ENCODE results near the gene TMEM141. TPM values are rescaled to one million over a fixed set of nuclear protein-coding genes. Genes with fewer than 3 reads are reported as not detected.
"Not testable (repeated sequence)": the region's sequence is repeated elsewhere in the genome, so short reads cannot be mapped to it uniquely, and the experiment has no call there.

Gene TMEM141
- total RNA-seq, 1 donor from 2014 or later, result 66.7 TPM

DNA sequence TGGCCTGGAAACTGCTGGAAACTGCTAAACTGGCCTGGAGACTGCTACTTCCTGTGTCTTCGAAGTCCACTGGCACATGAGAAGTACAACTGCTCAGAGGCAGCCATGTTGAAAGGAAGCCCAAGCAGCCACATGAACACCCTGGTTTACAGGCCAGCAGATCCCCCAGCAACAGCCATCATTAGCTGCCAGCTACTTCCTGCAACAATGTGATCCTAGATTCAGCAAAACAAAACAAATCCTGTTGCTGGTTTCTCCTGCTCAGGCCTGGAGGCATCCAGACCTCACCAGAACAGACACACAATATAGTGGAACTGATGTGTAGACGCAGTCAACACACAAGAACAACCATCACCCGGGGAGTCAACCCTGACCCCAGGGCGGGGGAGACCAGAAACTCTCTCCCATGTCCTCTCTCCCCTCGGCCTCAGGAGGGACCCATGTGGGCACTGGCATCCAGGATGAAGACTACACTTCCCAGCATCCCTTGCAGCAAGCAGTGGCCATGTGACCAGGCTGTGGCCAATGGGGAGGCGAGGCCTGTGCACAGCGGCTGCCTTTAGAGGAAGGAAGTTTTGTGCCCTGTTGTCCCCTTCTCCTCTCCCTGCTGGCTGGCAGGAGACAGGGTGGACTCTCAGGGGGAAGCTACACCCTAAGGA, 17.6 kb upstream of the TMEM141 start:
- DNase-seq (ENCODE audit: low read depth in 2 of 2), result peak; percentile 30 to 62

DNA sequence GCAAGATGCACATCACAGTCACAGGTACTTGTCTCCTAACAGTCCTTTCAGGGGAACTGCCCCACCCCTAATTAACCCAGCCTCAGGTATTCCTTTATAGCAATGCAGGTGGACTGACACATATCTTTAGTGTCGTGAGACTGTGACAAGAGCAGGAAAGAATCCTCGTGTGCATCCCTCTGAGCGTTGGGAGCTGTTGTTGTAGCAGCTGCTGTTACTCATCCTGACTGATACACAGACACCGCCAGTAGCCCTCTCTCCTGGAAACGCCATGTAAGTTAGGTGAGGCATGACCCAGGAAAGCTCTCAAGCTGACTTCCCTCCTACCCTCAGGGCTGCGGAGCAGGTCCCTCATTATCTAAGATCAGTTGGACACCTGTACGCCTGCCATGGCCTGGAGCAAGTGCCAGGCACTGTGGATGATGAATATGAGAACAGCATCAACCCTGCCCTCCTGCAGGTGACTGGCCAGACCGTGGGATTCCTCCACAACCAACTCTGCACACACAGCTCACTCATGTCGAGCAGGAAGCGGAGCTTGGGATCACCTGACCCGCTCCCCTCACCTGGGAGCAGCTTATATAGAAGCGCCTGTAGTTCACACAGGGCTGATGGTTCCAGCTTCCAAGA, 16.6 kb upstream of the TMEM141 start:
- no peak for DNase-seq (ENCODE audit: low read depth in 2 of 2)

DNA sequence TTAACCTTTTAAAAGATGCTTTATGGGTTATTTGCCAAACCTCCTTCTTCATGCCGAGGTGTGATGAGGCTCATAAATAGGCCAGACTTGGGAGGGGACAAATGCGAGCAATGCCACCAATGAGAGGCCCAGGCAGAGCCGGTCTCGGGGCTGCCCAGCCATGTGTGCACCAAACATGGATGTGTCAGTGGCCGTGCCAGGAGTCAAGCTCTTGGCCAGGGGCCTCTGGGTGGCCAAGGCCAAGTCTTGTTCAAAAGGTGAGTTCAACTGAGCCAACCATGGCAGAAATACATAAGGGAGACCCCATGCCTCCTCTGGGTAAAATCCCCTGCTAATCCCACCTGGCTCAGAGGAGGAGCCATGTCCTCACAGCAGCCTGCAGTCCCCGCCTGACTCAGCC, 16.0 kb upstream of the TMEM141 start:
- DNase-seq (ENCODE audit: low read depth in 2 of 2), result no peak

DNA sequence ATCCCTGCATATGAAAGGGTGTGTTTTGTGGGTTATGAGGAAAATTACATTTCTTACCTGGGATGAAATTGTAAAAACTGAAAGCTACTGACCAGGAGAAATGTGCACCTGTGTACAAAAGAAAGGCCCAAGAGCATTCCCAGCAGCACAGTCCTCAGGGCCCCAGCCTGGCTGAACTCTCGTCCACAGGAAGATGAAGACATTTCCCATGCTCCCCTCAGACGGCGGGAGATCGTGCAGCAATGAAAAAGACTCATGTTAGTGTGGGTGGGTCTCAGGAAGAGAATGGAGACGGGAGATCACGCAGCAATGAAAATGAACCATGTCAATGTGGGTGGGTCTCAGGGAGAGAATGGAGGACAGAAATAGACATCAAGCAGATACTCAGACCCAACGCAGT, 14.2 kb upstream of the TMEM141 start:
- no peak for DNase-seq (ENCODE audit: low read depth in 2 of 2)

DNA sequence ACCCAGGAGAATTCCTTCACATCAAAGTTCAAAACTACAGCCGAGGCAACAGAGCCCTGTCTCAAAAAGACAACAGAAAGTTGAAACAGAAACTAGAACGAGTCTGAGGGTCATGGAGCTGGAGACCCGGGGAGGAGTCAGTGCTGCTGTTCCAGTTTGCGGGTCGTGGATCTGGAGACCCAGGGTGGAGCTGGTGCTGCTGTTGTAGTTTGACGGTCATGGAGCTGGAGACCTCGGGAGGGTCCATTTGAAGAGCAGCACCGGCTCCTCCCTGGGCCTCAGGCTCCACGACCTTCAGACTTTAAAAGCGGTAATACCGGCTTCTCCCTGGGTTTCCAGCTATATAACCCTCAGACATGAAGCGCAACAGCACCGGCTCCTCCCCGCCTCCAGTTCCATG, 13.8 kb upstream of the TMEM141 start:
- DNase-seq (ENCODE audit: low read depth in 2 of 2), result no peak

DNA sequence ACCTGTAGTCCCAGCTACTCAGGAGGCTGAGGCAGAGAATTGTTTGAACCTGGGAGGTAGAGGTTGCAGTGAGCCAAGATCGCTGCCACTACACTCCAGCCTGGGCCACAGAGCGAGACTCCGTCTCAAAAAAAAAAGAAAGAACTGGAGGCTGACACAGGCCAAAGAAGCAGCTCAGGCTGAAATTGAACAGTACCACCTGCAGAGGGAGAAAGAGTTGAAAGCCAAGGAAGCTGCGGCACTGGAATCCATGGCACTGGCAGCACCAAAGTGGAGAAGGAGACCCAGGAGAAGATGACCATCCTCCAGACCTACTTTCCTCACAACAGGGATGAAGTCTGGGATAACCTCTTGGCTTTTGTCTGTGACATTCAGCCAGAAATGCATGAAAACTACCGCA, 11.3 kb upstream of the TMEM141 start:
- no peak for DNase-seq (ENCODE audit: low read depth in 2 of 2)

DNA sequence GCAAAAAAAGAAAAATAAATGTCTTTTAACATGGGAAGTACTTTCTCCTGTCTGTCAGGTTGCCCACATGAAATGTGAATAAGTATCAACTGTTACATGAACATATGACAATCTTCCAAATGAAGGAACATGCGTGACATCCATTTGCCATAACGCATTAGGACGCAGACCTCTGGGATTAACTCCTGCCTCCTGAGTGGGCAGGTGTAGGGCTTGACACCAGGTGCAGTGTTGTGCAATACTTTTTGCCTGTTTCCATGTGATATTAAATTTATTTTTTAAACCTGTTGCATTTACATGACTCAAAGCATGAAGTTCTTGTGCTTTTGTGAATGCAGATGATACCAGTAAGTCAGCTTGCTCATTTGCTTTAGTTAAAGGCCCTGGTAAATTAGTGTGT, 8.7 kb upstream of the TMEM141 start:
- DNase-seq (ENCODE audit: low read depth in 2 of 2), result no peak

DNA sequence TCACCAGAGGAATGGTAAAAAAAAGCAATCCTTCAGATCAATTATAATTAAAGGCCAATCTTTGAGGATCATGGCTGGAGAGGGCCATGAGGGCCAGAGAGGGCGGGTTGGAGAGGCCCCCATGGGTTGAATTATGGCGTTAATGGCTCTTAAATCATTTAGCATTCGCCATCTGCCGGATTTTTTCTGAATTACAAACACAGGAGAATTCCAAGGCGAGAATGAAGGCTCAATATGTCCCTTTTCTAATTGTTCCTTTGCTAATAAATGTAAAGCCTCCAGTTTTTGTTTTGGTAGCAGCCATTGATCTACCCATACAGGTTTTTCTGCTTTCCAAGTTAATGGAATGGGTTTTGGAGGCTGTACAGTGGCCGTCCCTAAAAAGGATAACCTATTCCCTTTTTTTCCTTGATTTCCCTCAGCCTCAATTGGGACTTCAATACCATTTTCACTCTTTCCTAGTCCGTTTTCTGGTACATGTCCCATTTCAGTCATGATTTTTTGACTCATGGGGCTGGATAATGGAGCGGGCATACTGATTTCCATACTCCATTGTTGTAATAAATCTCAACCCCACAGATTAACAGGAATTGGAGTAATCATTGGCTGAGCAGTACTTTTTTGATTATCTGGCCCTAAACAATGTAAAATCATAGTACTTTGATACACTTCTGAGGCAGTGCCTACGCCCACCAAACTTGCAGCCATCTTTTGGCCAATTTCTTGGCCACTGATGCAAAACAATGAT, 6.7 kb upstream of the TMEM141 start:
- DNase-seq (ENCODE audit: low read depth in 2 of 2), result peak; percentile 23 to 43

DNA sequence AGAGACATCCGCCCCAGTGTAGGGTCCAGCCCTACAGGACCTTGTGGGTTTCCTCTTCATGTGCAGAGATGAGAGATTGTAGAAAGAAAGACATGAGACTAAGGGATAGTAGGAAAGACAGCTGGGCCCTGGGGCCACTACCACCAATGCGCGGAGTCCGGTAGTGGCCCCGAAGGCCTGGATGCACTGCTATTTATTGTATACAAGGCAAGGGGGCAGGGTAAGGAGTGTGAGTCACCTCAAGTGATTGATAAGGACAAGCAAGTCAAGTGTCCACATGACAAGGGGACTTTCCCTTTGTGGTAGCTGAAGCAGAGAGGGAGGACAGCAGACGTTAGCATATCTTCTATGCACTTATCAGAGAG, 6.2 kb upstream of the TMEM141 start:
- no peak for DNase-seq (ENCODE audit: low read depth in 2 of 2)

DNA sequence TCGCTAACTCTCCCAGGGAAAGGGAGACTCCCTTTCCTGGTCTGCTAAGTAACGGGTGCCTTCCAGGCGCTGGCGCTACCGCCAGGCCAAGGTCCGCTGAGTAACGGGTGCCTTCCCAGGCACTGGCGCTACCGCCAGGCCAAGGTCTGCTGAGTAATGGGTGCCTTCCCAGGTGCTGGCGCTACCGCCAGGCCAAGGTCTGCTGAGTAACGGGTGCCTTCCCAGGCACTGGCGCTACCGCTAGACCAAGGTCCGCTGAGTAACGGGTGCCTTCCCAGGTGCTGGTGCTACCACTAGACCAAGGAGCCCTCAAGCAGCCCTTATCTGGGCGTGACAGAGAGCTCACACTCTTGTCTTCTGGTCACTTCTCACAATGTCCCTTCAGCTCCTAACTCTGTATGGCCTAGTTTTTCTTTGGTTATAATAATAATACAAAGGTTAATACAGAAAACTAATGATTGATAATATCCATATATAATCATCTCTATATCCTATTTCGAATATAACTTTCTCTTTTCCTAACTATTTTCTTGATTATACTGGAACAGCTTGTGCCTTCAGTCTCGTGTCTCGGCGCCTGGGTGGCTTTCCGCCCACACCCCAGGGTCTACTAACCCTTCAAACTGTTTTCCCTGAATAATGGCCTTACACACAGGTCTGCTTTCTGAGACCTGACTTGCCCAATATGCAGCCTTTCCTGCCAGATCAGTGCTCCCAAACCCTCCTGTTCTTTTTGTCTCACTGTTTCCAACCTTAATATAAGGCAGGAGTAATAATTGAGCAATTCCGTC, 5.4 kb upstream of the TMEM141 start:
- not testable (repeated sequence) for DNase-seq (ENCODE audit: low read depth in 2 of 2)

DNA sequence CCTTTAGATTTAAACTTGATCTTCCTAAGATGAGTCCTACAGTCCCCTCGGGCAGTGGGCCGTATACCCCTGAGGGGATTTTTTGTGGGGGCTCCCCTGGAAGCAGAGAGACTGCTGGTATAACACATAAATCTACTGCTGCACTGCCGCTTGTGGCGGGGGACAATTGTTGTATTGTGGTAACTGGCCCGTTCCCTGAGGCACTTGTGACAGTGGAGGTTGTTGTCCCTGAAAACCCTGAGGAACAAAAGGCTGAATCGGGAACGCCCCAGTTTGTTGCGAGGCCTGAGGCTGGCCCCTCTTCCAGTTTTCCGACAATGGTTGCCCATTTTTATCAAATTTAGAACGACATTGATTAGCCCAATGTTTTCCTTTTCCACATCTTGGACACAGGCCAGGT, 4.7 kb upstream of the TMEM141 start:
- DNase-seq (ENCODE audit: low read depth in 2 of 2), result no peak

DNA sequence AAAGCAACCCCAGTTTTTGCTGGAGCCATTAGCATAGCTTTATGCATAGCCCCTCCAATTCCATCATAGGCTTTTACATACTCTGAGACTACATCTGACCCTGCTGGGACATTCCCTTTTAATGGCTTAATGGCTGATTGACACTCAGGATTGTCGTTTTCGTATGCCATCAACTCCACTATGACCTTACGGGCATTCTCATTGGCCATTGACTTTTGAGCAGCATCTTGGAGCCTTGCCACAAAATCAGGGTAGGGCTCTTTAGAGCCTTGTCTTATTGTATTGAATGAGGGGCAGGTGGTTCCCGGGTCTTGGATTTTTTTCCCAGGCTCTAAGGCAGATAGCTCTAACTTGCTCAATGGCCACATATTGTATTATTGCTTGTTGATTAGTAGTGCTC, 4.2 kb upstream of the TMEM141 start:
- not testable (repeated sequence) for DNase-seq (ENCODE audit: low read depth in 2 of 2)

DNA sequence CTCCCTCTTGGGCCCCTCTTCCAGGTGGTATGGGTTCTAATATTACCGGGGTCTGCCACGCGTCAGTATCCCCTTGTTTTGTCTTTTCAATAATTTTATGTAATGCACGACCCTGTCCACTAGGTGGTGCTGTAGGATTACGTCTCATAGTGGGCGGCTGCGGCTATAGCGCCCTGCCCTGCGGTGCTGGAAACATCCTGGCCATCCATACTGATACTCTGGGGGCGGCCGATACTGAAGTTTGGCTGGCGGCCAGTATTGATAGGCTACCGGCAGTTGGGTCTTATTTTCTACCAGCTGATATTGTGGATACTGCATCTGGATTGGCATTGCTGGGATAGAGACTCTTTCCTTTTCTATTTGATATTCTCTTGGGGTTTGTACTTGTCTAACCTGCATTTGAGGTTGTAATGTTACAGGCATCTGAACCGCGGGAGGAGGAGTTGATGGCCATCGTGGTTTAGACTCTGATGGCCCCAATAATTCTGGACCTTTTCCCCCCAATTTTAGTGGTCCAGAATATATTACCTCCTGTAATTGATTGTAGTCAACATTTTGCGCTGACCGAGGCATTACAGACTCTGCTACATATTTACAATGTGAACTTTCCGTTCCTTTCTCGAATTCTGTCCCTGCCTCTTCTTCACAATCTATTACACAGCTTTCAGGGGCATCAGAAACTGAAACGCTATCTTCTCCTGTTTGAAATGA, 3.3 kb upstream of the TMEM141 start:
- peak; percentile 63 to 77 for DNase-seq (ENCODE audit: low read depth in 2 of 2)

DNA sequence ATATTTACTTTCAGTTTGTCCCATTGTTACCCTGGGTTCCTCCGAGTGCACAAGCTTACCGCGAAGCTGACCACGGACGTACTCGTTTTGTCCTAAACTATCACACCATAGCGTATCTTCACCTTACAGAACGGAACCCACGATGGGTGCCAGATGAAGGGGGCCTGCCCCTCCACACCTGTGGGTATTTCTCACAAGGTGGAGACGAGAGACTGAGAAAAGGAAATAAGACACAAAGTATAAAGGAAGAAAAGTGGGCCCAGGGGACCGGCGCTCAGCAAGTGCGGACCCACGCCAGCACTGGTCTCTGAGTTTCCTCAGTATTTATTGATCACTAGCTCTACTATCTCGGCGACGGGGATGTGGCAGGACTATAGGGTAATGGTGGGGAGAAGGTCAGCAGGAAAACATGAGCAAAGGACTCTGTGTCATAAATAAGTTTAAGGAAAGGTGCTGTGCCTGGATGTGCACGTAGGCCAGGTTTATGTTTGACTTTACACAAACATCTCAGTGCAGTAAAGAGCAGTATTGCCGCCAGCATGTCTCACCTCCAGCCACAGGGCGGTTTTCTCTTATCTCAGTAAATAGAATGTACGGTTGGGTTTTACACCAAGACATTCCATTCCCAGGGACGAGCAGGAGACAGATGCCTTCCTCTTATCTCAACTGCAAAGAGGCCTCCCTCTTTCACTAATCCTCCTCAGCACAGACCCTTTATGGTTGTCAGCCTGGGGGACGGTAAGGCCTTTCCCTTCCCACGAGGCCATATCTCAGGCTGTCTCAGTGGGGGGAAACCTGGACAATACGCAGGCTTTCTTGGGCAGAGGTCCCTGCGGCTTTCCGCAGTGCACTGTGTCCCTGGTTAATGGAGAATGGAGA, 2.3 kb upstream of the TMEM141 start:
- not testable (repeated sequence) for DNase-seq (ENCODE audit: low read depth in 2 of 2)

DNA sequence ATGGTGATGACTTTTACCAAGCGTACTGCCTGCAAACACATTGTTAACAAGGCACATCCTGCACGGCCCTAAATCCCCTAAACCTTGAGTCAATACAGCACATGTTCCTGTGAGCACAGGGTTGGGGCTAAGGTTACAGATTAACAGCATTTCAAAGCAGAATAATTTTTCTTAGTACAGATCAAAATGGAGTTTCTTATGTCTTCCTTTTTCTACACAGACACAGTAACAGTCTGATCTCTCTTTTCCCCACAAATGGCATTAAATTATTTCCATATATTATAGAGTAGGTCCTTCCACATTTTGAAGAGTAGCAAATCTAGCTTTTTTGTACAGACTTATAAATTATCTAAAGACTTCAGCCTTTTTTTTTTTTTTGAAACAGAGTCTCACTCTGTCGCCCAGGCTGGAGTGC, 1.6 kb upstream of the TMEM141 start:
- no peak for DNase-seq (ENCODE audit: low read depth in 2 of 2)

DNA sequence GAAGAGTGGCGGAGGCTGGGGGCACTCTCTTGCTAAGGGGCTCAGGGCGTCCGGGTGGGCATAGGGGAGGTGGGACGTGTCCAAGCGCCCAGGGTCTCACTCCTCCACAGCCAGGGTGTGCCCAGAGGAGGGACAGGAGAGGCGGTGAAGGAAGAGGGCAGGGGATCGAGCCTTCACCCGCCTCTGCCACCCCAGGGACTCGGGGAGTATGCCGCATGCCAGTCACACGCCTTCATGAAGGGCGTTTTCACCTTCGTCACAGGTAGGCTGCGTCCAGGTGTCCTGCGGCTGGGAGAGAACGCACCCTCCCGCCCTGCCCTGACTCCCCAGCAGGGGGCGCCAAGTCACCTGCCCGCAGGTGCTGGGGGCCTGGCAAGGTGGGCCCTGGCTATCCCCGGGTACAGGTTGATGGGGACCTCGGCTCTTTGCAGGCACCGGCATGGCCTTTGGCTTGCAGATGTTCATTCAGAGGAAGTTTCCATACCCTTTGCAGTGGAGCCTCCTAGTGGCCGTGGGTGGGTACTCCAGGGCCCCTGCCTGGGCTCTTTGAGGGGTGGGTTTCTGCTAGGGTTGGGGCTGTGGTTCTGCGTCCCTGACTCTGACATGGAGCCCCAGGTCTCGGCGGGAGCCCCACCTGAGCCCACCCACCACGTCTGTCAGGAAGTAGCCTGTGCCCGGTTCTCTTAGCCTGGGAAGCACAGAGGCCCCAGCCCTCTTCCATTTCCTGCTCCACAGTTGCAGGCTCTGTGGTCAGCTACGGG, 552 bp downstream of the TMEM141 start:
- DNase-seq (ENCODE audit: low read depth in 2 of 2), result peak; percentile 16 to 48

DNA sequence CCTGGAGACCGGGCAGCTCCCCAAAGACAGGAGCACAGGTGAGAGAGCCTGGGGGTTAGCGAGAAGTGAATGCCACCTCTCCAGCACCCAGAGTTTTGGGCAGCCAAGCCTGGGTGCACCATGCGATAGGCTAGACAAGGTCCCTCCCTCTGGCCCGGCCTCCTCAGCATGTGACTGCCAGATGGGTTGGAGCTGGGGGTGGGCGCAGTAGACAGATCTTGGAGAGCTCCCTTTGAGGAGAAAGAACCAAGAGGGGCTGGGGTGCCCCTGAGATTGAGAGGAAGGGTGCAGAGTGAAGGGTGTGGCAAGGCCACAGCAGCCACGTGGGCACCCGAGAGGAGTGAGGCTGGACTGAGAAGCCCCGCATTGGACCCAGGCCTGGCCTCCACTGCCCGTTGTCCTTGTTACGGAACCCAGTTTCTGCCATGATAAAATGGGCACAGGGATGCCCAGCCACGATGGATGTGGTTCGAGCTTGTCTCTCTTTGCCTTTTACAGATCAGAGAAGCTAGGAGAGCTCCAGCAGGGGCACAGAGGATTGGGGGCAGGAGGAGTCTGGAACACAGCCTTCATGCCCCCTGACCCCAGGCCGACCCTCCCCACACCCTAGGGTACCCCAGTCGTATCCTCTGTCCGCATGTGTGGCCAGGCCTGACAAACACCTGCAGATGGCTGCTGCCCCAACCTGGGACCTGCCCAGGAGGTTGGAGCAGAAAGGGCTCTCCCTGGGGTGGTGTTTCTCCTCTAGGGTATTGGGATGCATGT, 1.4 kb downstream of the TMEM141 start:
- DNase-seq (ENCODE audit: low read depth in 2 of 2), result no peak

DNA sequence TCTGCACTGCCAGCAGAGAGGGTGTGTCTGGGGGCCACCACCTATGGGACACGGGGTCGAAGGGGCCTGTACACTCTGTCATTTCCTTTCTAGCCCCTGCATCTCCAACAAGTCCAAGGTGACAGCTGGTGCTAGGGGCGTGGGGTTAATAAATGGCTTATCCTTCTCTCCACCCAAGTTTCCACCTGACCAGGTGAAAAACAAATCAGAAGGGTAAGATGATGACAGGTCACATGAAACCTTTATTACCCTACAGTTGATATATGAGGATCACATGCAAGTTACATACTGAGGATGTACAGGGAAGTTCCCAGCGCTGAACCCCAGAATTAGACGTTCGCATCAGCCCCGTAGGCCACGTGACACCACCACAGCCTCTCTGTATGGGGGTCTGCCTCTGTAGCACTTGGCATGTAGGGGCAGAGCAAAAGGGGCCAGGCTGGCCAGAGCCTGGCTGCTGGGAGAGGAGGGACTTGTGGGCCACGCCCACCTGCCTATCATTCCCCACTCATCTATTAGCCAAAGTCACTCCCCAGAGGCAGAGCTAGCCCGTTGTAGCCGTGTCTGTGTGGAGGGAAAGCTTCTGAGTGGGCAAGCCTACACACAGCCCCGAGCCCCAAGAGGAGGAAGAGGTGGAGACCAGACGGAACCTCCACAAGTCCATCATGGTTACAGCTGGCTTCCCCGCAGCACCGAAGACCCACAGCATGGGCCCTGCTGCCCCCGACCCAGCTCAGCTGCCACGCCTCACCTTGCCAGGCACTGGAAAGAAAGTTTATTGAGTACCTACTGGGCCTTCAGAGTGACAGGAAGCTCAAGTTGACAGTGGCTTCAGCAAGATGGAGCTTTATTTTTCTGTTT, 2.2 kb downstream of the TMEM141 start:
- peak in 1 of 2 donors; percentile 19 for DNase-seq (ENCODE audit: low read depth in 2 of 2)

Measured in lung microvascular endothelial cell (primary cell).